Activated naive CD4-positive, alpha-beta T cell treated with anti-CD3 and anti-CD28 coated beads, Interleukin-2, amount 50 U/mL, for 24 hours (primary cell): ENCODE data around the gene SUPT20H.

Experiments
- H3K27ac Mint-ChIP-seq: one replicate; pipeline ENCODE4 v1.8.0; 2021; ENCODE audit warnings: mild to moderate bottlenecking, mixed read lengths
- H3K27me3 Mint-ChIP-seq: one replicate; pipeline ENCODE4 v1.8.0; 2021; ENCODE audit warnings: mixed read lengths
- H3K36me3 Mint-ChIP-seq: one replicate; pipeline ENCODE4 v1.8.0; 2021; ENCODE audit warnings: mixed read lengths
- H3K4me1 Mint-ChIP-seq: one replicate; pipeline ENCODE4 v1.8.0; 2021; ENCODE audit warnings: mixed read lengths
- H3K4me3 Mint-ChIP-seq: one replicate; pipeline ENCODE4 v1.8.0; 2021; ENCODE audit warnings: mild to moderate bottlenecking, mixed read lengths
- H3K9me3 Mint-ChIP-seq: one replicate; pipeline ENCODE4 v1.8.0; 2021; ENCODE audit warnings: mixed read lengths

Gene SUPT20H

DNA sequence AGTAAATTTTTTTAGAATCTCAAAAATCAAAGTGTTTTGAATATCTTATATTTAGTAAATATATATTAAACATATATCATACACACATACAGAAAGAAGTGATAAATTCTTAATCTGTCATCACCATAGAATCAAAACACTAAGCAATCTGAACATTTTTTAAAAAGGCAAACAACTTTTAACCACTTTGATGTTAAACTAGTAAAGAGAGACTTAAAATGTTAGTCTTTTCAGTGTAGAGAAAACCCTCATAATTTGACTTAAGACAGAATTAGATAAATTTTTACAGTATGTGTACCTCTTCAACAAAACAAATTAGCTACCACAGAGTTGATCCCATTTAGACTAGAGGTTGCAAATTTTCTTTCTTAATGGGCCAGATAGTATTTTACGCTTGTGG, 13.4 kb downstream of the SUPT20H start:
- H3K9me3 Mint-ChIP-seq, result no peaks in the 10 kb centered on the region
- no peak overlapping the region for H3K4me3 Mint-ChIP-seq
- peaks cover 13% of the 10 kb centered on the region for H3K36me3 Mint-ChIP-seq
- H3K4me1 Mint-ChIP-seq, result peaks cover 14% of the 10 kb centered on the region
- no peaks in the 10 kb centered on the region for H3K27me3 Mint-ChIP-seq
- H3K27ac Mint-ChIP-seq, result no peak overlapping the region

GRCh38 chr13:37040789-37041188, 18.7 kb downstream of the SUPT20H start:
- H3K4me1 Mint-ChIP-seq, result peaks cover 3% of the 10 kb centered on the region
- H3K27me3 Mint-ChIP-seq, result no peaks in the 10 kb centered on the region
- H3K36me3 Mint-ChIP-seq, result peaks cover 17% of the 10 kb centered on the region
- no peak overlapping the region for H3K4me3 Mint-ChIP-seq
- no peak overlapping the region for H3K27ac Mint-ChIP-seq
- H3K9me3 Mint-ChIP-seq, result no peaks in the 10 kb centered on the region

DNA sequence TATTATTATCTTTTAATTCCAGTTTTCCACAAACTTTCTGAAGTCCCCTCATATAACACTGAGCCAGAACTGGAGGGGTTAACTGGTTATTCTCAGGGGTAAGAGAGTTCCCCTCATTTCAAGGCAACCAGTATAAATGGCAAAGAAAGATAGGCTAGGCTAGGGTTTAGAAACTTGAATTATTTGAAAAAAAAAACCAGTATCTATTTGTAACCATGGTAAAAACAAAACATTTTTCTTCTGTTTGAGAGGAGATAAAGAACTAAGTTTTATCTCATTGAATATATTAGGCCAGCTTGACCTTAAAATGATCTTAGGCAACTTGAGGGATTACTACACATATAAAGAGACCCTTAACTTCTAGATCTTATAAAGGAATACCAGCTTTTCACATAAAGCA, 19.6 kb downstream of the SUPT20H start:
- H3K4me1 Mint-ChIP-seq, result peaks cover 3% of the 10 kb centered on the region
- H3K36me3 Mint-ChIP-seq, result peaks cover 22% of the 10 kb centered on the region
- no peaks in the 10 kb centered on the region for H3K27me3 Mint-ChIP-seq
- H3K27ac Mint-ChIP-seq, result no peak overlapping the region
- H3K4me3 Mint-ChIP-seq, result no peak overlapping the region
- no peaks in the 10 kb centered on the region for H3K9me3 Mint-ChIP-seq

DNA sequence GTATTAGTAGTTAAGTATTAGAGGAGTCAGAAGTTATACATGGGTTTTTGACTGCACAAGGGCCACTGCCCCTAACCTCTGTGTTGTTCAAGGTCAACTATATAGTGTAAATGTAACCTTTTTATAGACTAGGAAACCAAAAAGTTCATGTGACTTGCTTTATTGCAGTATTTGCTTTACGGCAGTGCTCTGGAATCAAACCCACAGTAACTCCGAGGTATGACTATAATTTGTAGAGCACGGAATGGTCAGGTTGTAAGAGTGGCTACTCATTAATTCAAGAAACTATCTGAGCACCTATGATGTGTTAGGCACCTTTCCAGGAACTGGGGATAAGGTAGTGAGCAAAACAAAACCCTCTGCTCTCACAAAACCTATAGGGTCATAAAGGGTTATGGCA, 22.2 kb downstream of the SUPT20H start:
- no peaks in the 10 kb centered on the region for H3K9me3 Mint-ChIP-seq
- peaks cover 7% of the 10 kb centered on the region for H3K4me1 Mint-ChIP-seq
- H3K36me3 Mint-ChIP-seq, result peaks cover 25% of the 10 kb centered on the region
- no peaks in the 10 kb centered on the region for H3K27me3 Mint-ChIP-seq
- no peak overlapping the region for H3K4me3 Mint-ChIP-seq
- H3K27ac Mint-ChIP-seq, result no peak overlapping the region

DNA sequence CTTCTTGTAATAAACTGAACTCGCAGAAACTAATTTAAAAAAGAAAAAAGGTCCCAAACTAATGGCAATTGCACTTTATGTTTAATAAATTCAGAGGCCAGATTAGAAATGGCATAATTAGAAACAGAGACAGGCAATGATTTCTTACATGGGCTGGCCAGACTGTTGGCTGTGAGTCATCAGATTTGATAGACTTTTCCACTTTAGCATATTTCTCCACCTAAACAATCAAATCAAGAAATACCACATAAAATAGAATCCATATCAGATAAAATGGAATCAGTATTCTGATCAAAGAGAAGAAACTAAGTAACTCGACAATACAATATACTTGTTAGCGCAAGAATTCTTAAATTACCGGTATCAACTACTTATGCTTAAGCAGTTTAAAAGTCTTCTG, 29.9 kb downstream of the SUPT20H start:
- Mint-ChIP-seq H3K27ac (no peak overlapping the region), H3K9me3 (no peaks in the 10 kb centered on the region), H3K36me3 (peaks cover 13% of the 10 kb centered on the region), H3K4me3 (no peak overlapping the region), H3K4me1 (peaks cover 4% of the 10 kb centered on the region), H3K27me3 (no peaks in the 10 kb centered on the region)

GRCh38 chr13:37027639-37028038, 31.8 kb downstream of the SUPT20H start:
- H3K9me3 Mint-ChIP-seq, result no peaks in the 10 kb centered on the region
- H3K4me1 Mint-ChIP-seq, result no peaks in the 10 kb centered on the region
- H3K4me3 Mint-ChIP-seq, result no peak overlapping the region
- peaks cover 11% of the 10 kb centered on the region for H3K36me3 Mint-ChIP-seq
- no peak overlapping the region for H3K27ac Mint-ChIP-seq
- no peaks in the 10 kb centered on the region for H3K27me3 Mint-ChIP-seq

GRCh38 chr13:37026771-37027170, 32.7 kb downstream of the SUPT20H start:
- no peak overlapping the region for H3K4me3 Mint-ChIP-seq
- H3K36me3 Mint-ChIP-seq, result peaks cover 8% of the 10 kb centered on the region
- no peaks in the 10 kb centered on the region for H3K4me1 Mint-ChIP-seq
- H3K27me3 Mint-ChIP-seq, result no peaks in the 10 kb centered on the region
- no peak overlapping the region for H3K27ac Mint-ChIP-seq
- H3K9me3 Mint-ChIP-seq, result no peaks in the 10 kb centered on the region

DNA sequence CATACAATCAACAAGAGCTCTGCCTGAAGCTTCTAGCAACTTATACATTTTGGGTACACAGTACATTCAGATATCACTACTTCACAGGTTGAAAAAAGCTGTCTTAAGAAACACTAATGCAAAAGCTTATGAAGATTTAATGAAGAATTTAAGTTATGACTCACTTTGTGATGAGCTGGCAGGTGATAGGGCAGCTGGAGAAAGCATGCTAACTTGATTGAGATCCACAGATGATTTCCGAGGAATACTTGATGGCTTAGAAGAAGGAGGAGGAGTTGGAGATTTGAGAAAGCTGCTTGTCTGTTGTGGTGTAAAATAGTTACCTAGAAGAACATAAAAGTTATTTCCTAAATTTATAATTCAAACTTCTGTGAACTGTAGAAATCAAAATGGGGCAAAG, 35.6 kb downstream of the SUPT20H start:
- peaks cover 7% of the 10 kb centered on the region for H3K36me3 Mint-ChIP-seq

DNA sequence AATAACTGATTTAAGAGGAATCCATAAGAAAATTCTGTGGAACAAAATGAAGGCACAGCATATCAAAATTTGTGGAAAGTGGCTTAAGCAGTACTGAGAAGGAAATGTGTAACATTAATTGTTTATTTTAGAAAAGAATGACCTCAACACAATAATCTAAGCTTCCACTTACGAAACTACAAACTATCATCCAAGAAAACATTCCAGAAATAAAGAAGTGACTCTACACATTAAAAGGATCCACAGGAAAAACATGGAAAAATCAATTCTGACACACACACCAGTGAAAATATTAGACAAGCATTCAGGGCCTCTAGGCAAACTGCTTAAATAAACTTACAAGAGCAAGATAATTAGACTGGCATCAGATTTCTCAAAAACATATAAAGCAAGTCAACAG, 44.9 kb downstream of the SUPT20H start:
- no peaks in the 10 kb centered on the region for H3K27me3 Mint-ChIP-seq
- H3K4me3 Mint-ChIP-seq, result no peak overlapping the region
- H3K4me1 Mint-ChIP-seq, result peaks cover 4% of the 10 kb centered on the region
- peaks cover 25% of the 10 kb centered on the region for H3K36me3 Mint-ChIP-seq
- peak overlapping the region; percentile 65 for H3K27ac Mint-ChIP-seq
- H3K9me3 Mint-ChIP-seq, result no peaks in the 10 kb centered on the region

More for the DNA sequence above, 35.6 kb downstream of the SUPT20H start:
- Mint-ChIP-seq H3K4me3 (no peak overlapping the region), H3K4me1 (no peaks in the 10 kb centered on the region), H3K27ac (peak overlapping the region; percentile 30), H3K27me3 (no peaks in the 10 kb centered on the region), H3K9me3 (no peaks in the 10 kb centered on the region)

- peaks cover 24% of the 10 kb centered on the region for H3K36me3 Mint-ChIP-seq
- no peak overlapping the region for H3K27ac Mint-ChIP-seq
- no peak overlapping the region for H3K4me3 Mint-ChIP-seq
- H3K9me3 Mint-ChIP-seq, result no peaks in the 10 kb centered on the region
- peaks cover 11% of the 10 kb centered on the region for H3K4me1 Mint-ChIP-seq
- no peaks in the 10 kb centered on the region for H3K27me3 Mint-ChIP-seq
Measured at GRCh38 chr13:37011788-37012187, 47.7 kb downstream of the SUPT20H start.

DNA sequence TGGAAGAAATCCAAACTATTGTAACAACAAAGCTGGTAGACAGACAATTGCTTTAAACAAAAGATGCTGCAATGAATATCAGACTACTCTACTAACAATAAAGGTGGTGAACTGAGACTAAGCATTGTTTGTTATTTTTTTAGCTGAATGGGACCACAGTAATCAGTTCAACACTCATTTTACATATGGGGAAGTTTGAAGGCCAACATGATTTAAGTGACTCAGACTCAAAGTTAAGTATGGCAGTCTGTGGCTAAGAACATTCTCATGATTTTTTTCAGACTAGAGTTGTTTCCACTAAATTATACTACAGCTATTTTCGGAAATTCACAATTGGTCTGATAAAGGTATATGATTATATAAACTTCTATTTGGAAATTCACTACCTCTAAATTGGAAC, 48.5 kb downstream of the SUPT20H start:
- Mint-ChIP-seq H3K27me3 (no peaks in the 10 kb centered on the region), H3K4me1 (peaks cover 11% of the 10 kb centered on the region), H3K36me3 (peaks cover 20% of the 10 kb centered on the region), H3K27ac (no peak overlapping the region), H3K4me3 (no peak overlapping the region), H3K9me3 (no peaks in the 10 kb centered on the region)

GRCh38 chr13:37010424-37010823, 49.1 kb downstream of the SUPT20H start:
- Mint-ChIP-seq H3K4me1 (peaks cover 11% of the 10 kb centered on the region), H3K36me3 (peaks cover 17% of the 10 kb centered on the region), H3K9me3 (no peaks in the 10 kb centered on the region), H3K4me3 (no peak overlapping the region), H3K27me3 (no peaks in the 10 kb centered on the region), H3K27ac (peak overlapping the region; percentile 73)

DNA sequence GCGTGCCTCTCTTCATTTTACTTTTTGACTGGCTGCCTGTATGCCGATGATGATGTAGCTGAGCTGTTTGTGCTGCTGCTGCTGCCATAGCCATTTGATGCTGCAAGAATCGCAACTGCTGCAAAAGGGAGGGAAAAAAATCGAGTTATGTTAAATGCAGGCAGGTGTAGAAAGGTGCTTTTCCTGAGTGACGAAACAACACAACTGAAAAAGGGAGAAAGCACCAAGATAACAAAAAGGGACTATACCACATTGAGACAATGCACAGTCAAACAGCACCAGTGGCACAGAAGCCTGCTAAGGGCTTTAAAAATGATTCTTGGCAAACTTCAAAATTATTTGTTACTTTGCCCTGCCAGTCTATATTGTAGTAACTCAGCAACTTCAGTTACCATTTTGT, 49.8 kb downstream of the SUPT20H start:
- no peak overlapping the region for H3K27ac Mint-ChIP-seq
- peaks cover 13% of the 10 kb centered on the region for H3K36me3 Mint-ChIP-seq
- no peaks in the 10 kb centered on the region for H3K27me3 Mint-ChIP-seq
- no peaks in the 10 kb centered on the region for H3K9me3 Mint-ChIP-seq
- peaks cover 13% of the 10 kb centered on the region for H3K4me1 Mint-ChIP-seq
- H3K4me3 Mint-ChIP-seq, result no peak overlapping the region

- peaks cover 32% of the 10 kb centered on the region for H3K4me1 Mint-ChIP-seq
- H3K4me3 Mint-ChIP-seq, result peak overlapping the region; percentile 99
- H3K36me3 Mint-ChIP-seq, result peaks cover 9% of the 10 kb centered on the region
- no peaks in the 10 kb centered on the region for H3K9me3 Mint-ChIP-seq
- no peaks in the 10 kb centered on the region for H3K27me3 Mint-ChIP-seq
- H3K27ac Mint-ChIP-seq, result peak overlapping the region; percentile 100
Measured at GRCh38 chr13:37001921-37002250, 57.6 kb downstream of the SUPT20H start.

DNA sequence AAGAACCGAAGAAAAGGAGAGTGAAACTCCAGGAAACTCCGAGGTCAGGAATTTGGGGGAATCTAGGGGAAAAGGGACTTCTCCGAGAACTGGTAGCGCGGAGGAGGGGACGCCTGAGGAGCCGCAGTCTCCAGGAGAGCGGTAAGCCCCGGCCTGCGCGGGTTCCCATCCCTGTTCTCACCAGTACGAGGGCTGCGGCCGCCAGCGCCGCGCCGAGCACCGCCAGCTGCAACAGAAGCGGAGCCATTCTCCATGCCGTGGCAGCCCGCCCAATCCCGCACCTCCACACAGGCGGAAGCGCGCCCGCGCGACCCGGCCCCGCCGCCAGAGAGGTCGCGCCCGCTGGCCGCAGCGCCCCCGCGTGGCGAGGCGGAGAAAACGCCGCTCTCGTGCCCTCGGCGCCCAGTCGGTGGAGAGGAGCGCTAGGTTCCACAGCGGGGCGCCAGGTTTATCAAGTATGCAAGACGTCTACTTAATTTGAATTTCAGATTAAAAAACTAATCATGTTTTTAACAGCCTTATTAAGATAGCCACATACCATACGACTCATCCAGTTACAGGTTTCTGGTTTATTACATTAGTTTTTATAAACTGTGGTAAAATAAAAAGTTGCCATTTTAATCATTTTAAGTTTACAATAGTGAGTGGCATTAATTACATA, 60.3 kb downstream of the SUPT20H start, which contains the start of gene ALG5:
ALG5 (minus strand) TSS at position 287 of the 661 bp plus-strand sequence; CDS start at position 247, 40 bp downstream.
- Mint-ChIP-seq H3K4me1 (peaks cover 42% of the 10 kb centered on the region), H3K4me3 (peak within 1 kb of the TSS; percentile 99), H3K9me3 (no peaks in the 10 kb centered on the region), H3K27me3 (no peaks in the 10 kb centered on the region), H3K27ac (peak within 1 kb of the TSS; percentile 100), H3K36me3 (peaks cover 7% of the 10 kb centered on the region)

DNA sequence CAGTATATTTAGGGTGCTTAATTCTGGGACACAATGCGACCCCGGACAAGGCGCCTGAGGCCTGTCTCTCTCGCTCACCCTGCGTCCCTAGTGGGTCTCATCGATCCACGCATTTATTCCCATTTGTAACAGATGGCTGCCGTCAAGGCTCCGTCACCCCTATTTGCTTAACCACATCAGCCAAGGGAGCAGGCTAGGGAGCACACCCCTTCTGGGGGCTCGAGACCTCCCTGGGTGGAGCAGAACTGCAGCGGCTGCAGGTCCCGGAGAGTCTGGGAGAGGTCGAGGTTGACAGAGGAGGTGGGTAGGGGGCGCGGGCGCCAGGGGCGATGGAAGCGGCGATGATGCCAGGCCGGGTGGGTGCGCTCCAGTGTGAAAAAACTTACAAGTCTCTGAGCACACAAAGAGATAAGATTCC, 60.9 kb downstream of the SUPT20H start:
- Mint-ChIP-seq H3K4me3 (peak overlapping the region; percentile 99), H3K4me1 (peaks cover 42% of the 10 kb centered on the region), H3K27ac (peak overlapping the region; percentile 100), H3K9me3 (no peaks in the 10 kb centered on the region), H3K27me3 (no peaks in the 10 kb centered on the region), H3K36me3 (peaks cover 7% of the 10 kb centered on the region)
